NCI-H128 (cell line): Measurements from ENCODE around the gene HPSE2.
"Not testable (repeated sequence)": the region's sequence is repeated elsewhere in the genome, so short reads cannot be mapped to it uniquely, and the experiment has no call there.

Experiments used
- DNase-seq: peaks from one replicate; lab custom pipeline; 2025; ENCODE audit not compliant: unreplicated experiment; lab: John Stamatoyannopoulos, UW

HPSE2 gene

DNA sequence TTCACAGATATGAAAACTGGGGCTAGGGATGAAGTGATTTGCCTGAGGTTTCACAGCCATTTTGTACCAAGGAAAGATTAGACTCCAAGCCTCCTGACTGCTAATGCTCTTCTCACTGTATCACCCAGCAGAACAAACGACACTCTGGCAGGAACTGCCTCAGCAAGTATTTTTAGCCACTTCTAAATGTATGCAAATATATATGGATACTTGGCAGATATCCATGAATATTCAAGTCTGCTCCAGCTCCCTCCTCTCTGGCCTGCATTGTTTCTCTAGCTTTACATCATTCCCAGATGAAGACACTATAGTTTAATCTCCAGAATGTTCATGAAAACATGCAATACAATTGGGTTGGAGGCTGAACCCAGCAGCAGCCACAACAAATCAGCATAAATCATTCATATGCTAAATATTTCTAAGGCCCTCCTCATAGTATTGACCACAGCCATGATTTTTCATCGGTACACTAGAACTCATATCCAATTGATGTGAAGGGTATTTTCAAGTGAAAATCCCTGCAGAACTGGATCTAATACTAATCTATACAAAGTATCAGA lies 65.5 kb downstream of the HPSE2 start:
- no peak for DNase-seq

DNA sequence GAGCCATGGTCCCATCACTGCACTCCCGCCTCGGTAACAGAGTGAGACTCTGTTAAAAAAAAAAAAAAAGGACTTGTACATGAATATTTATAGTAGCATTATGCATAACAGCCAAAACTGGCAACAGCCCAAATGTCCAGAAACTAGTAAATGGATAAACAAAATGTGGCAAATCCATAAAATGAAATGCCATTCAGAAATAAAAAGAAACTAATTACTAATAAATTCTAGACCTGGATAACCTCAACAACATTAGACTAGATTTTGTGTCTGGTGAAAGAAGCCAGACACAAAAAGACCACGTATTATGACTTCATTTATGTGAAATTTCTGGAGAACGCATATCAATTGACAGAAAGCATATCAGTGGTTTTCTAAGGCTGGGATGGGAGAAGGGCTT lies 74.5 kb downstream of the HPSE2 start:
- DNase-seq = no peak

DNA sequence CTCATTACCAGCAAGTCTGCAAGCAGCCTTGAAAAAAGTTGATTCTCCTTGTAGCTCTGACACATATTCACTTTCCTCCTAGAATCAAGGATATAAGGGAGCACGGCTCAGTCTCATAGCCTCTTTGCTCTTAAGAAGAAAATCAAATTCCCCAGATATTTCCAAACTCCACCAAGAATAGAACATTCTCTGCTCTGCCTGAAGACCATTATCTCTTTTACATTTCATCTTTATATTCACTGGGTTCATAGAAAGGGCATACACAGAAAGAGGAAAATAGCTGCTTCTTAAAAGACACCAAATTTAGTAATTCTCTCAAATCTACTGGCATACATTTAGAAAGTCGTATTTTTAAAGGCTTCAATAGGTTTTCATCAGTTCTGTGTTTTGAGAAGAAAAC lies 92.0 kb downstream of the HPSE2 start:
- DNase-seq = no peak

DNA sequence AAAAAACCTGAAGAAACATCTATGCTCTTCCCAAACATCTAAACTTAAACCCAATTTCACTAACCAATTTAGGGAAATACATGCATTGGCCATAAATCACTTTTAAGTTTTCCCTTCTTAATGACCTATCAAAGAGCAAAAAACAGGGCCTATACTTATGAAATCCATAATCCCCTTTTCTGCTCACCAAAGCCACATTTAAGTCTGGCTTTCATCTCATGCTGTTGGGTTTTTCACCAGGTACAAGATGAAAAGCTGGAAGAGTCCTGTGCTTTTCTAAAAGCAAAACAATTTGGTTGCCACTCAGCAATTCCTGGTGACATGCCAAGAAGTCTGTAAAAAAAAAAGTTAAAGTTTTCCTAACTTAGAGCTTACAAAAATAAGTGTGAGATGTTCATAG lies 92.6 kb downstream of the HPSE2 start:
- DNase-seq = no peak

DNA sequence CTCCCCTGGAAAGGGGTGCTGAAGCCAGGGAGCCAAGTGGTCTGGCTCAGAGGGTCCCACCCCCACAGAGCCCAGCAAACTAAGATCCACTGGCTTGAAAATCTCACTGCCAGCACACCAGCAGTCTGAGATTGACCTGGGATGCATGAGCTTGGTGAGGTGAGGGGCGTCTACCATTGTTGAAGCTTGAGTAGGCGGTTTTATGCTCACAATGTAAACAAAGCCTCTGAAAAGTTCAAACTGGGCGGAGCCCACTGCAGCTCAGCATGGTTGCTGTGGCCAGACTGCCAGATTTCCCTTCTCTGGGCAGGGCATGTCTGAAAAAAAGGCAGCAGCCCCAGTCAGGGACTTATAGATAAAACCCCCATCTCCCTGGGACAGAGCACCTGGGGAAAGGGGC lies 102.8 kb downstream of the HPSE2 start:
- DNase-seq = not testable (repeated sequence)

DNA sequence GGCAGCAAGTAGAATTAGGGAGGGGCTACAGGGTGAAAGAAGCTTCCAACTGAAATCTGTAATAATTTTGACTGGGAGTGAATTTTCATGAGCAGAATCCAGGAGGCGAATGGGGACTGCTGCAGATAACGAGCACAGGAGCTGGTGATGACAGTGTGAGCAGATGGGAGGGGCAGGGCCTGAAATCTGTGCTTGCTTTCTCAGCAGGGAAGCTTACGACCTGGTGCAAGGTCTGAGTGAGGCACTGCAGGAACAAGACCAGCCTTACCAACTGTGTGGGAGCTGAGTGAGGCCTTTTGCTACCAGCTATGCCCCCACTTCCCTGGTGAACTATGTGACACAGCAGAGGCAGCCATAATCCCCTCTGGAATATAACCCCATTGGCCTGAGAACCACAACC lies 109.8 kb downstream of the HPSE2 start:
- DNase-seq = no peak

DNA sequence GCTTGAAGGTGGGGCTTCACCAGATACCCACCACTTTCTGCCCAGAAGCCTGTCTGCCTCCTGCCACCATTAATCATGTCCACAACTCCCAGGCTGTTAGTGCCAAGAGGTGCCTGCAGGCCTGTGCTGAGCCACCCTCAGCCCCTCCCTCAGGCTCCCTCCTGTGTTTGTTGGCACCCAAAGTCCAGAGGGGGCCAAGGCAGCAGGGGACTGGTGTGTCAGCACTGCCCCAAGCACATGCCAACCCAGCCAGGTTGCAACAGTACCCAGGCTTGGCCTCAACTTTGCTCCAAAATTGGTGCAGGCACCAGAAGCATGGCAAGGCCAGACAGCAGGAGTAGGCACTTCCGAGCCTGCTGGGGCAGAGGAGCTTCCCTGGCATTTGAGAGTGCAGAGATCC lies 111.3 kb downstream of the HPSE2 start:
- DNase-seq = no peak

DNA sequence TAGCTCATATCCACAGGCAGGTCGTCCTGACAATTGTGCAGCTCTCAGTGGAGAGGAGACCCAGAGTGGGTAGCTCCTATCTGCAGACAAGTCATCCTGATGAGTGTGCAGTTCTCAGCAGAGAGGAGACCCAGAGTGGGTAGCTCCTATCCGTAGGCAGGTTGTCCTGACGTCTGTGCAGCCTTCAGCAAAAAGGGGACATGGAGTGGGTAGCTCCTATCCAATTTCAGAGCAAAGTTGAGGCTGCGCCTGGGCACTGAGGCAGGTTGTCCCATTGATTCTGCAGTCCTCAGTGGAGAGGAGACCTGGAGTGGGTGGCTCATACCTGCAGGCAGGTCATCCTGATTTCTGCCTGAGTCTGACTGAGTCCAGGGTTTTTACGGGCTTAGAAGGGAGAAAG lies 111.8 kb downstream of the HPSE2 start:
- no peak for DNase-seq

DNA sequence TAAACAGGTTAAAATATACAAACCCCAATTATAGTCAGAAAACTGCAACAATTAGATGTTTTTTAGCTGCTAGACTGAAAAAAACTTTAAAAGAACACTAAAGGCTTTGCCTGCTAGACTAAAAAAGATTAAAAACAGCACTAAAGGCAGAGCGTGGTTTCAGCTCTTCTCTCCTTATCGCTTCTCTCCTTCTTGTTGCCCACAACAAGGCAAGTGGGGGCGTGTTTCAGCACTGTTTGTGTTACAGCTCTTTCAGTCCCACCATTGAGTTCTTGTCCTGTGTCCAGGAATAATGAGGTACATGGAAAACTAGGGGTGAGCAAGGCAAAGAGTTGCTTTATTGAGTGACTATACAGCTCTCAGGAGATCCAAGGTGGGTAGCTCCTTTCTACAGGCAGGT lies 112.3 kb downstream of the HPSE2 start:
- DNase-seq = no peak

DNA sequence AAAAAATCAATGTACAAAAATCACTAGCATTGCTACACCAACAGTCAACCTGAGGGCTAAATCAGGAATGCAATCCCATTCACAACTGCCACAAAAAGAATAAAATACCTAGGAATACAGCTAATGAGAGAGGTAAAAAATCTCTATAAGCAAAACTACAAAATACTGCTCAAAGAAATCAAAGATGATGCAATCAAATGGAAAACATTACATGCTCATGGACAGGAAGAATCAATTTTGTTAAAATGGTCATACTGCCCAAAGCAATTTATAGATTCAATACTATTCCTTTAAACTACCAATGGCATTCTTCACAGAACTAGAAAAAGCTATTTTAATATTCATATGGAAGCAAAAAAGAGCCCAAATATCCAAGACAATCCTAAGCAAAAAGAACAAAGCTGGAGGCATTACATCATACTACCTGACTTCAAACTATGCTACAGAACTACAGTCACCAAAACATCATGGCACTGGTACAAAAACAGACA lies 116.3 kb downstream of the HPSE2 start:
- no peak for DNase-seq

DNA sequence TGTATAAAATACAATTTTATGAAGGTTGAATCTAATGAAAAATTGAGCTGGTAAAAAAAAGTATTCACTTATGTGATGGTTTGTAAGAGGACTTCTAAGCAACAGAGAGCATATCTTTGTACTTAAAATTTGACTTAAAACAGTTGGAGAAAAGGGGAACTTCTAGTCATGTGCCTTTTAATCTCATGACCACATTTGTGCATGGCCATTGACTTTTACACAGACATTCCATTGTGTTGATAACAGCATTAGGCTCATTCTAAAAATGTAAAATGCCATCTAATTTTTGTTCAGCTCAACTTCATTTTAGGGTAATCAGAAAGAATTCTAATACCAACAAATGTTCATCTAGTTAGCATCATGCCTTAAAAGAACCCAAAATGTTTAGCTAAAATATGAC lies 119.9 kb downstream of the HPSE2 start:
- DNase-seq = no peak

DNA sequence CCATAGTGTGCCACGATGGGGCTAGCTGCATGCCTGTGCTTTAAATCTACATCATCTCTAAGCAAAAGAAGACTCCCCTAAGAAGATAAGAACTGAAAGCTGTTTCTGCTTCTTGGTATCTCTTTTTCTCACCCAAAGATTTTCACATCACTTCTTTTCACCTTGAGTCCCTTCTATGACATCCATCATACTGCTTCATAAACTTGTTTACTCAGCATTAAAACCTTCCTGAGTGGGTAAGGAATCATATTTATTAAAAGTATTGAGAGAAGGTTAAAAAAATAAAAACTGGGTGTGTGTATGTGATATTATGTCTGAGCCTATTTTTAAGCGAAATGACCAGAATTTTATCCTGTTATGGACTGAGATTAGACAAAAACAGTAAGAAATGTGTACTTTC lies 150.3 kb downstream of the HPSE2 start:
- no peak for DNase-seq

DNA sequence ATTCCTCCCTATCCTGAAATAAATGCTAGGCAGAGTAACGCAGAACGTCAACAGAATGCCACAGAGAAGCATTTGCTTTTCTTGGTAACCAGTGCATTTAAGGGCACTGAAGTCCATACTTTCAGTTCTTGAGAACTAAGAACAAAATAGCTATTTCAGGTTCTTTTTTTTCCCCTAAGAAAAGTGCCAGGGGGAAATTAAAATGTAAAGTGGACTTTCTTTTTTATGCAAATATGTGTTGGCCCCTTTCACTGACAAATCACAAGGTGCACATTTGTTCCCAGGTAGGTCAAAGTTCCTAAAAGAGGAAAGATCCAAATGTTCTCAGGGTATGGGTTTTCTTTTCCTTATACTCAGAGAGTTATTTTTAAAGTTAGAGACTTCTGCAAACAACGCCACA lies 151.5 kb downstream of the HPSE2 start:
- DNase-seq = no peak

DNA sequence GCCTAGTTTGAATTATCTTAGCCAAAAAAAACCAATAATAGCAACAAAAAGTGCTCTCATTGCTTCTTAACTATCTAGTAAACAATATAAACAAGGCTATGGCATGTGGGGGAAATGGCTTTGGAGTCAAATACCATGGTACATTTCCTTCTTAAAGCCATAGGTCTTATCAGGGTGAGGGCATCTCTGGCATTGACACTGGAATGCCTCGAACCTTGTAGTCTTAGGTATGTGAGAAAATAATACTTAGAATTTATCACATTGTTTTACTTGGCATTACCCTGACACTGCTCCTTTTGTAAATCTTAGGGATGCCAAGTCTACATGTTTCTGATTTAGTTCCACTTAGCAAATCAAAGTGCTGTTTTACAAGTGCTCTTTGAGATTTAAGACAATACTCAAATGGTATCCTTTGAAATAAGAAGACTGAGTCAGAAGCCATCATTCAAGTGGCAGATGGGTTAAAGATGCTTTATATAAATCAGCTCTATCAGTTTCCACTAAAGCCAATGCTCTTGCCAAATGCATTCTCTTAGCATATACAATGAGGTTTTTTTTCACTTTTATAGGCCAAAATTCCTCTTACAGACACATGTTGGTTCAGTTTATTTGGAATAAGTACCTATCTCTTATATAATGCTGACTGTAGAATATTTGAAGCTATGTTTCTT lies 155.2 kb downstream of the HPSE2 start:
- DNase-seq = no peak

DNA sequence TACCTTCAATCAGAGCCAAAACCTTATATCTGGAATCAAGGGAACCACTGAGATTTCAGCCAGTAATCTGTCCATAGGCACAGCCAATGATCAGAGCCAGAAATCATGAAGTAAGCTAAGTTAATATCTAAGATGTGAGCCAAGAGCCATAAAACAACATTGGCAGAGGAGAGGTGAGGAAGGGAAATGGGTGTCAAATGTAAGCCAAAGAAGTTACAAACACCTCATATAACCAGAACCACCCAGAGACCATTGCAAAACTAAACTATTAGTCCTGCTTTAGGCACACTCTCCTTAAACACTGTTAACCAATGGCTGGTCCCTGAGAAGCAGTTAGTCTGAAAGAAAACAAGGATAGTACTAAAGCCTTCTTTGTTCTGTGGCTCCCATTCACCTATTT lies 173.1 kb downstream of the HPSE2 start:
- no peak for DNase-seq

DNA sequence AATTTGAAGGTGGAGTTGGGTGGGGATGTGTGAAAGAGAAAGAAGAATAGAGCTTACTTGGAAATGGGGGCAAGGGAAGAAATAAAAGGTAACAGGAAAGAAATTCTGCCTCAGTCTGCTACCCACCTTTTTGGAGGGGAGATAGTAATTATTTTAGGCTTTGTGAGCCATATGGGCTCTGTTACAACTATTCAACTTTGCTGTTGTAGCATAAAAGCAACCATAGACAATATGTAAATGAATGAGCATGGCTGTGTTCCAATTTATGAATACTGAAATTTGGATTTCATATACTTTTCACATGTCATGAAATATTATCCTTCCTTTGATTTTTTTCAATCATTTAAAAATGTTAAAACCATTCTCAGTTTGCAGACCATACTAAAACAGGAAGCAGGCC lies 176.9 kb downstream of the HPSE2 start:
- DNase-seq = no peak

DNA sequence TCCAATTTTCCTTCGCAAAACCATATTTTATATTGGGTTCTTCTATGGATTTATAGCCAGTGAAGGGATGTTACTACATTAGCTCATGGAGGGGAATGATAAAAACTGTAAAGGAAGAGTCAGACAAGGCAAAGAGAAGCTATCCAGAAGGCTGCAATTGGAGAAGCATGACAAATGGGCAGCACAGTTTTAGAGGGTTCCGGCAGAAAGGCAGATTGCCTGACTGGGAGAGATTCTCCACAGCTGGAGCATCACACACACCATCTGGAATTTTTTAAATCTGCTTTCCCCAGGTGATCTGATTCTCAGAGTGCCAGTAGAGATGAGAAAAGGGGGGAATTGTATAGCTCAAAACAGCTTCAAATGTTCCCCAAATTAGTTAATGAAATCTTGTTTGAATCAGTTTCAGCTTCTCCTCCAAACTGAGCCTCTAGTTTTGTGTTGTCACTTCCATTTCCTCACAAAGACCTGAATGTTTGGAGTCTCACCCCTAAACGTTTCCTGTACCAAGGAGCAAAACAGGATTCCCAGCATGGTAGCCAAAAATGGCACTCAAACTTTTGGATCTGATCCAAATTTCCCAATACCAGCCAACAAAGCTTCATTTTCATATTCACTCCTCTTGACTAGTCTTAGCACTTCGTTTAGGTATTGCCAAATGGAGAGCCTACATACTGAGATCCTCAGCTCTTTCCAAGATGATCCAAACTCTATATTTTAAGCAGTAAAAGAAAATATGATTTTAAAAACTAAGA lies 177.5 kb downstream of the HPSE2 start:
- DNase-seq = no peak

DNA sequence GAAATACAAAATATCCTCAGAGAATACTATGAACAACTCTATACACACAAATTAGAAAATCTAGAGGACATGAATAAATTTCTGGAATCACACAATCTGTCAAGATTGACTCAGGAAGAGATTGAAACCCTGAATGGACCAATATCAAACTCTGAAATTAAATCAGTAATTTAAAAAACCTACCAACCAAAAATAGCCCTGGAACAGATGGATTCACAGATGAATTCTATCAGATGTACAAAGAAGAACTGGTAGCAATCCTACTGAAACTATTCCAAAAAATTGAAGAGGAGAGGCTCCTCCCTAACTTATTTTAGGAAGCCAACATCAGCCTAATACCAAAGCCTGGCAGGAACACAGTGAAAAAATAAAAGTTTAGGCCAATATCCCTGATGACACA lies 190.0 kb downstream of the HPSE2 start:
- DNase-seq = no peak

DNA sequence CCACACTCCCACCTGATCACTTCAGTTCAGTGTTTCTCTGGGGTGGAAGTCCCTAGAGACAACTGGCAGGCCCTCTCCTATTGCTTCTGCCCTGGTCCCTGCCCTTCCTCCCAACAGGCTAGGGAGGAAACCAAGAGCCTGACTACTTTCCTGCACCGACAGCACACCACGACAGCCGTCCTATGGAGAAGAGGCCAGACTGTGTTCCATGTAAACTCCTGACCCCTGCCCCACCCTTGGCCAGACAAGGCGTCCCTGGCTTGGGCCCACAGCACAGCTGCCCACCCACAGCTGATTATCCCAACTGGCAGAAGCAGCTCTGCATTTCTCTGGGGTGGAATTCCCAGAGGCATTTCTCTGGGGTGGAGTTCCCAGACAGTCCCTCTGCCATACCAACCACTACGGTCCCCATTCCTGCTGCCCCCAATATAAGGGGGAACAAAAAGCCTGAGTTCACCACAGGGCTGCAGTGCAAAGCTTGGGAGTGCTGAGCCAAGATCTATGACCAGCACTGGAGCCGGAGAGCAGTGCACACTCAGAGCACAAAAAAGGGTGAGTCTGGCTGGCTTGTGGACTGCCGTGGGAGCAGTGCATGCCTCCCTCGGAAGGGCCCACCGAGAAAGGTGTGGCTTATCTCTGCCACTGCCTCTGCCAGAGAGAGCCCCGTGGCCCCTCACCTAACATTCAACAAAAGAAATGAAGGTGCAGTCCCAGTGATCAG lies 193.4 kb downstream of the HPSE2 start:
- DNase-seq = no peak

DNA sequence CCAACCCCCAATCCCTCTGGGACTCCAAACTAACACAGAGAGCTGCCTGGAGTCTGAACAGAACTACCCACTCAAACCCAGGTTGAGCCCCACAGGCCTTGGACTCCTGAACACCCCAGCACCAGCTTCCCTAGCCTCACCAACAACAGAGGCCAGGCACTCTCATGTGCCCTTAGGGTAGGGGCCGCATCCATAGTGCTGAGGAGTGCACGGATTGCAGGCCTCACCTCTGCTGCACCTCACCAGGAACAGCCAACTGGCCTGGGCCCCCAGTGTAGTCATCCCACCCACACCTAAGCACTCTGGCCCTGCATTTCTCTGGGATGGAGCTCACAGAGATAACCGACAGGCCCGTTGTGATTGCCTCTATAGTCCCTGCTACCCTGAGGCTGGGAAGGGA lies 194.2 kb downstream of the HPSE2 start:
- no peak for DNase-seq

DNA sequence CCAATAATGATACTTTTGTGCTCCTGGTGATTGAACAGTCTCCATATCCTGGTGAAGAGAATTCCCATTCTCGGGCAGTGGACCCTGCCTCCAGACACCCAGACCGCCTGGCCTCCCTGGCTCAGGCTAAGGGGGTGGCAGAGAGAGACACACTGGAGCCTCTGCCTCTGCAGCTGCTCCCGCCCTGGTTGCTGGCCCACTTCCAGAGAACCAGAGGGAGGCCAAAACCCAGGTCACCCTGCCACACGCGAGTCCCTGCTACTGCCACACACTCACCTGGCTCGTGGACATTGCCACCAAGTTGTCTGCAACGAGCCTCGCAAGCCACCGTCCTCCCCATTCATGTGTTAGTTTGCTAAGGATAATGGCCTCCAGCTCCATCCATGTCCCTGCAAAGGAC lies 221.8 kb downstream of the HPSE2 start:
- DNase-seq = no peak

DNA sequence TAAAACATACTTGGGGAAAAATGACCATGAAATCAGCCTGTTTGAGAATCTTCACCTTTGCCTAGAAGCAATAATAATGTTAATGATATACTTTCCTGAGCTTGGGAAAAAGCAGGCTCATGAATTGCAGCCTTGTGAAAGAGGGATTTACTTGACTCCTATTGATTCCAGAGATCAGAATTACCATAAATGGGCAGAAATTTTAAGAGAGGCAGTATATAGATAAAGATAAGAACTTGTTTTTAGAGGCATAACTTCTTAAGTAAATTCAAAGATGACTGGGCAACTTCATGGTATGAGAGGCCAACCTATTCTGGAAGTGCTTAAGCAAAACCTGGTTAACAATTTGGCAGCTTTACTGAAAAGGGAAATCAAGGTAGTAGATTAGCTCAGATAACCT lies 225.4 kb downstream of the HPSE2 start:
- DNase-seq = no peak
